SU-DHL-6 (cell line): ENCODE results near the gene HOPX.

Source experiments
- H2AFZ ChIP-seq: fragments of 200-600 bp; sonication (generic); 2 replicates; pipeline ENCODE4 v1.6.1; 2014; ENCODE audit warnings: low read depth, mild to moderate bottlenecking, moderate library complexity, mixed read lengths, antibody characterized with exemption, low read length; ENCODE audit not compliant: severe bottlenecking
- H3F3A ChIP-seq: fragments of 200-600 bp; shearing (Covaris generic); 2 replicates; pipeline ENCODE4 v1.6.0; 2016; ENCODE audit warnings: antibody characterized with exemption, mild to moderate bottlenecking; ENCODE audit not compliant: insufficient read depth
- H3K27ac ChIP-seq: fragments of 200-600 bp; sonication (generic); 2 replicates; pipeline ENCODE4 v1.5.1; 2016; ENCODE audit warnings: low read depth, mild to moderate bottlenecking, low read length, moderate library complexity, mixed read lengths
- H3K27me3 ChIP-seq: fragments of 200-600 bp; sonication (generic), shearing (Covaris generic); 2 replicates; pipeline ENCODE4 v1.6.0; 2014; ENCODE audit warnings: mild to moderate bottlenecking, low read length
- H3K36me3 ChIP-seq: fragments of 200-600 bp; sonication (generic); 2 replicates; pipeline ENCODE4 v1.6.1; 2014; ENCODE audit warnings: mild to moderate bottlenecking, low read length, mixed read lengths
- H3K4me2 ChIP-seq: fragments of 300-600, 200-600 bp; shearing (Covaris generic), sonication (generic); 2 replicates; pipeline ENCODE4 v1.6.0; 2014; ENCODE audit warnings: low read length, low read depth, mild to moderate bottlenecking; ENCODE audit not compliant: poor library complexity, severe bottlenecking
- H3K4me3 ChIP-seq: fragments of 200-600 bp; sonication (generic); 2 replicates; pipeline ENCODE4 v1.5.1; 2014; ENCODE audit warnings: antibody characterized with exemption, low read length, mild to moderate bottlenecking, mixed read lengths; ENCODE audit not compliant: insufficient read depth, poor library complexity, severe bottlenecking
- H3K79me2 ChIP-seq: fragments of 200-600 bp; sonication (generic); 2 replicates; pipeline ENCODE4 v1.6.1; 2014; ENCODE audit warnings: mild to moderate bottlenecking, low read length, moderate library complexity; ENCODE audit not compliant: insufficient read depth
- H3K9ac ChIP-seq: fragments of 200-600 bp; sonication (generic); 2 replicates; pipeline ENCODE4 v1.7.0; 2014; ENCODE audit warnings: mild to moderate bottlenecking, low read length
- H3K9me2 ChIP-seq: fragments of 200-600 bp; sonication (generic); replicated peaks from 2 replicates; pipeline ENCODE4 v1.6.1; 2014; ENCODE audit warnings: low read length; ENCODE audit not compliant: insufficient read depth
- H3K9me3 ChIP-seq: fragments of 200-600 bp; sonication (generic); 2 replicates; pipeline ENCODE4 v1.6.1; 2014; ENCODE audit warnings: low read length, mixed read lengths; ENCODE audit not compliant: insufficient read depth
- H4K20me1 ChIP-seq: fragments of 200-600 bp; sonication (generic); 2 replicates; pipeline ENCODE4 v1.6.1; 2014; ENCODE audit warnings: low read depth, mild to moderate bottlenecking, antibody characterized with exemption, low read length, moderate library complexity, mixed read lengths
- CTCF ChIP-seq: fragments of 200-600 bp; sonication (generic); IDR thresholded peaks from one replicate; pipeline ENCODE4 v1.5.1; 2017; ENCODE audit warnings: antibody characterized with exemption, mild to moderate bottlenecking, low read length, moderate library complexity; ENCODE audit not compliant: insufficient read depth, poor library complexity, severe bottlenecking
- EZH2phosphoT487 ChIP-seq: fragments of 200-600 bp; sonication (generic), shearing (Covaris generic); conservative IDR thresholded peaks from 2 replicates; pipeline ENCODE4 v1.6.1; 2018; ENCODE audit warnings: mild to moderate bottlenecking, antibody characterized with exemption, low read length, moderate library complexity, mixed read lengths

Gene HOPX

GRCh38 chr4:56630876-56631666 is 50.0 kb downstream of the HOPX start:
- H3K9ac ChIP-seq: no peak overlapping the region
- no peaks in the 10 kb centered on the region for H3K9me3 ChIP-seq
- H3K4me2 ChIP-seq: no peak overlapping the region
- no peaks in the 10 kb centered on the region for H3K27me3 ChIP-seq
- H3K27ac ChIP-seq: no peak overlapping the region
- TF ChIP-seq EZH2phosphoT487 (no peak), CTCF (no peak)
- H2AFZ ChIP-seq: no peak overlapping the region
- no peaks in the 10 kb centered on the region for H3K79me2 ChIP-seq
- H3K4me3 ChIP-seq: no peak overlapping the region
- no peaks in the 10 kb centered on the region for H3K36me3 ChIP-seq
- no peaks in the 10 kb centered on the region for H3F3A ChIP-seq
- H4K20me1 ChIP-seq: no peaks in the 10 kb centered on the region
- no peaks in the 10 kb centered on the region for H3K9me2 ChIP-seq

GRCh38 chr4:56628592-56628991 is 52.5 kb downstream of the HOPX start:
- H3K9me3 ChIP-seq: no peaks in the 10 kb centered on the region
- H3K27ac ChIP-seq: no peak overlapping the region
- no peak overlapping the region for H3K4me2 ChIP-seq
- no peaks in the 10 kb centered on the region for H3K36me3 ChIP-seq
- no peaks in the 10 kb centered on the region for H3K79me2 ChIP-seq
- no peaks in the 10 kb centered on the region for H3K27me3 ChIP-seq
- no peaks in the 10 kb centered on the region for H4K20me1 ChIP-seq
- no peak overlapping the region for H2AFZ ChIP-seq
- no peaks in the 10 kb centered on the region for H3F3A ChIP-seq
- H3K4me3 ChIP-seq: no peak overlapping the region
- H3K9ac ChIP-seq: no peak overlapping the region
- H3K9me2 ChIP-seq: no peaks in the 10 kb centered on the region
- no peak for TF ChIP-seq EZH2phosphoT487
- TF ChIP-seq CTCF: no peak

GRCh38 chr4:56627985-56628384 is 53.1 kb downstream of the HOPX start:
- no peaks in the 10 kb centered on the region for H3K36me3 ChIP-seq
- H3K27ac ChIP-seq: no peak overlapping the region
- TF ChIP-seq EZH2phosphoT487 (no peak), CTCF (no peak)
- H4K20me1 ChIP-seq: no peaks in the 10 kb centered on the region
- H3K4me3 ChIP-seq: no peak overlapping the region
- no peaks in the 10 kb centered on the region for H3K79me2 ChIP-seq
- H3F3A ChIP-seq: no peaks in the 10 kb centered on the region
- no peaks in the 10 kb centered on the region for H3K27me3 ChIP-seq
- no peak overlapping the region for H3K9ac ChIP-seq
- no peaks in the 10 kb centered on the region for H3K9me2 ChIP-seq
- no peak overlapping the region for H3K4me2 ChIP-seq
- no peak overlapping the region for H2AFZ ChIP-seq
- H3K9me3 ChIP-seq: no peaks in the 10 kb centered on the region
